CD4-positive, alpha-beta T cell treated with Interferon gamma for 1 hour (primary cell): ENCODE measurements around the gene STARD7.

Source experiments
- DNase-seq: peaks from one replicate; pipeline ENCODE4 v3.0.0-alpha.2; 2020

Gene STARD7

DNA sequence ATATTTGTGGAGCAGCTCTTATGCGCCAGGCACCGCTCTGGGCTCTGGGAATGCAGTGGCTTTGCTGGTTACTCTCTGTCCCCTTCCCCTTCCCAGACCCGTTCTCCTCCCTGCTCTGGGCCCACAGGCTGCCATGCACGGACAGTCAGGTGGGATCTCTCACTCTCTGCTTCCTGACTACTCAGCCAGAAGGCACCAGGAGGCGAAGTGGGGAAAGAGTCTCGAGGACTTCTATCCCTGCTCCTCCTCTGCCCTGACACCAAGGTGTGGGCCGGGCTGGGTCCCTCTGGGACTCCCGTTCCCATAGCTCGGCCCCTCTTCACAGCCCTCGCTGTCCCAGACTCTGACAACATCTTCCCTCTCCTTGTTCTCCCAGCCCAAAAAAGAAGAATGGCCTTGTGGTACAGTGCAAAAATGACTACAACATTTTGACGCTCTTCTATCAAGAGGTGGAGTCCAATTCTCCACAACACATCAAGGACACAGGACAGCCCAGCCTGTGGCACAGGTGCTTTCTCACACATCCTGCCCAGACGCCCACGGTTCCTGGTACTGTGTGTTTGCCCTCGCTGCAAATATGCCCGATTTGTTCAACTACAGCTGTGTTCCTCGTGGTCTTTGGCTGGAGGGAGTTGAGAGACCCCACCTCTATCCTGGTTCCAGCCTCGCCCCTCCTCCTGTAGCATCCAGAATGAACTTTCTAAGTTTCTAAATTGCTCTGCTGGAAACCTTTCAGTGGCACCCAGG lies 49.4 kb downstream of the STARD7 start:
- DNase-seq: no peak

DNA sequence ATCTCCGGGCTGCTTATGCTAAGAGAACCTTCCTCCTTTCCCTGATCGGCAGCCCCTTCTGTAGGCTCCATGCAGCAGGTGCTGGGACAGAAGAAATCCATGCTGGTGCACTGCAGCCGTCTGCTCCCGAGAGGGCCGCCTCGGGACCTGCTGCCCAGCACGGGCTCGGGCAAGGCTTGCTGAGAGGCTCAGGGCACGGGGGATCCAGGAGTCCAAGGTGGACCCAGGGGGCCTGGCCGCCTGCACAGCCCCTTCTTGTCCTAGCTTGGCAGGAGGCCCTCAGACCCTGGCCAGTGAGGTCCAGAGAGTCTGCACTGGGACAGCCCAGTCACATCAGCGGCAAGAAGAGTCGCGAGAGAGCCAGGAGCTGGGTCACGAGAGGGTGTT lies 50.1 kb downstream of the STARD7 start:
- no peak for DNase-seq

DNA sequence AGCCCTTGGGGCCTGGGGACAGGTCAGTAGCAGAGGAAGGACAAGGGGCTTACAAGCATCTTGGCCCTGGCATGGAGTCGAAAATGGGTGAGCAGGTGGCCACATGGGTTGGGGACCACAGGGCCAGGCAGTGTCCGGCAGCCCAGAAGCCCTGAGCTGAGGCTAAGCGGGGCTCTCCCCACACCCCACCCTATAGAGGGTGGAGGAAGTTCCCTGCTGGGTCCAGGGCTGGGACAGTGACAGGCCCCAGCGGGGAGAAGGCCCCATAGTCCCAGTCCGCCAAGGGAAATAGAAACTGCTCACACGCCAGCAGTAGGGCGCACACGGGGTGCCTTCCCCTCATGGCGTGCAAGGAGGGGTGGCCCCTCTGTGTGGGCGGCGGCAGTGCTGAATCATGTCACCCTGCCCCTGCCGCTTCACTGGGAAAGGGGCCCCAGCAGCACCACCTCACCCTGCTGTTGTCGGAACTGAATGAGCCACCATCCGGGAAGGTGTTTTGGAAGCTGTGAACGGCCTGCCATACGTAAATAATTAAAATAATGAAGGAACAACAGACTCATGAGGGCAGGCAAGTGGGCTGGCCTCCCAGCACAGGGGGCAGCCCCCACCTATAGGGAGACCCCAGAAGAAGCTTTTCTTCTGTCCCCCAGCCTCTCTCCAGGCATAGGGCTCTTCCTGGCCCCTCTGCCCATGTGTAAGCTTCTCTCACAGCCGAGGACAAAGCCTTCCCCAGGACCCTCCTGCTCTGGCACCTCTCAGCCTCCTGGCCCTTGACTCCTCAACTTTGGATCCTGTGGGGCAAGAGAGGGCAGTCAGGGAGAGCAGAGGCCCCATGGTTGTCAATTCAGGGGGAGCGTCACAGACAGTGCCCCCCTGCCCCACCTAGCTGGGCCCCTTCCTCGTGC lies 50.7 kb downstream of the STARD7 start:
- DNase-seq: peak; percentile 73

DNA sequence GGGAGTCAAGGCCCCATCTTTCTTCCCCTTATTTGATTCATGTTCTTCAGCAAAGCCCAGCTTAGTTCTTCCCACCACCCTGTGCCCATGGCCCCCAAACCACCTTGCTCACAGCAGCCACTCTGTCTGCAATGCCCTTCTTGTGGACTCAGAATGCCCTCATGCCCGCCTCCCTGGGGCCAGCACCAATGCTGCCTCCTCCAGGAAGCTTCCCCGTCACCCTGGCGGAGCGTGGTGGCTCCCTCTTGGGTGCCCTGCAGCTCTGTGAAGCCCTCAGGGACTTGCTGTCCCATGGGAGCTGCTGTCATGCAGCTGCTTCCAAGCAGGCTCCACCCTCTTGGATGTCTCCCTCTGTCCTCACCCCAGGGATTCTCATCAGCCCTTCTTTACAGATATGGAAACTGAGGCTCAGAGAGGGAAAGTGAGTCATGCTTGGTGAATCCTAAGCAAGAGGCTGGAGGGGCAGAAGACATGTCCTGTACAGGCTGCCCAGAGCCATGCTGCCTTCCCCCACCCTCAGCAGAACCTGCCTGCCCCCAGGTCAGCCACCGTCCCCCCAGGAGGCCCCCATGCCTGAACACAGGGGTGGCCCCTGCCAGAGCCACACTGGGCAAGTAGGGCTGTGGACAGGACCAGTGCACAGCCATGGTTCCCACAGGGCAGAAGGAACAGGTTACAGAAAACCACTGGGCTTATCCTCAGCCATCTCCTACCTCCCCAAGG lies 51.5 kb downstream of the STARD7 start:
- peak; percentile 36 for DNase-seq

DNA sequence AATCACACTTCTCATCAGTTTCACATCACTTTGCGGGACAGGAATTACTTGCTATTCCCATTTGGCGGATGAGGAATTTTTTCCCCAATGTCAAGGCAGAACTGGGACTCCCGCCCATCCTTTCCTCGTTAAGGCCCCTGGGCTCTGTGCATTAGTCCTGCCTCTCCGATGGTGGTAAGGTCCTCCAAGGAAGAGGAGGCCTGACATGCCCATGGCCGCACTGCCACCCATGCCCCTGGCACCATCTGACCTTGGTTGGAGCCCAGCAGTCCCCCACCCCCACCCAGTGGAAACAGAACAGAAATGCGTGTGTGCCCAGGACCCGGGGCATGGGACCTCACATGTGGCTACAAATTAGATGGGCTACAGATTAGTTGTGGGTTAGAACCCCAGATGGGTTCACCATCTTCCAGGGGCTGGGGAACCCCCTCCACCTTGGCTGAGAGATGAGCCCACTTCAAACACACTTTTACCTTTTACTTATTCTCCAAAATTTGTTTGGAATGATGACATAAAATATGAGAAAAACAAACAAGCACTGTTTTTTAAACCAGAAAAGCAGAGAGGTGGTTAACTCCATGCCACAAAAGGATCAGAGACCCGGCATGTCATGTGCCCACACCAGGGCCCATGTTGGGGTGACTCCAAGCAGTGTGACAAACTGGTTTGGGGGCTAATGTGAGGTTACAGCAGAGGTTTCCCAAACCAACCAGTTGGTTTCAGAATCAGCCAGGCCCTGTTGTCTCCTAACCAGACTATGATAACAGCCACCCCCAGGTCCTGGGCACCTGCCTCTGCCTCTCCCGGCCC lies 52.4 kb downstream of the STARD7 start:
- DNase-seq: peak; percentile 28

DNA sequence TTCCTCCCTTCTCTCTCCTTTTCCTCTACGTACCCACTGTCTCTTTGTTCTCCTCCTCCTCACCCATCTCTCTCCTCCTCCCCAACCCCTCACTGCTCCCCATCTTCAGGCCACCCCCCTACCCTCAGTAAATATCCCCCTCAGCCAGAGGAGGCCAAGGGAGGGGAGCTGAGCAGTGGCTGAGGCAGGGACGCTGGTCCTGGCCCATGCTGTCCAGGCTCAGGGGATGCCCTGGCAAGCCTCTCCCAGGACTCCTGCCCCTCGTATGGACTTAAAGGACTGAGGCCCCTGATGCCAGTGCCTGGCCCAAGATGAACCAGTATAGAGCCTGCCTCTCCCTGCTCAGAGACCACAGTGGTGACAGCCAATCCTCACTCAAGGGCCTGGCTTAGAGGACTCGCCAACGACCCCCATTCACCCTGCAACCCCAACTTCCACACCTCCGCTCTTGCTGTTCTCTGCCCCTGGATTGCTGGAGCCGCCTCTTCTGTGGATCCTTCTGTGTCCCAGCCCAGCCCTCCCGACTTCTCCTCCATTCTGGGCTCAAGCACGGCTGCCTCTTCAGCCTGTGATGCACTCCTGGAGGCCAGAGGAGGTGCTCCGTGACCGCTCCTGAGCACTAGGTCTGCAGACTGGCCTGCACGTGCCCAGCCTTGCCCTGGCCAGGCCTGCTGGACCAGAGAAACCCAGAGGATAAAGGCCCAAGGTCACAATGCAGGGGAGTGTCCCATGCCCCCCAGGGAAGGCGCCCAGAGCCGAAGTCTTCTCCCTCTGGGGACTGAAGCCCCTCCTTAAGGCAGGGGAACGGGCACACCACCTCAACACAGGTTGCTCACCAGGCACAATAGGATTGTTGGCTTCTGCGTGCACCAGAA lies 53.9 kb downstream of the STARD7 start:
- no peak for DNase-seq

DNA sequence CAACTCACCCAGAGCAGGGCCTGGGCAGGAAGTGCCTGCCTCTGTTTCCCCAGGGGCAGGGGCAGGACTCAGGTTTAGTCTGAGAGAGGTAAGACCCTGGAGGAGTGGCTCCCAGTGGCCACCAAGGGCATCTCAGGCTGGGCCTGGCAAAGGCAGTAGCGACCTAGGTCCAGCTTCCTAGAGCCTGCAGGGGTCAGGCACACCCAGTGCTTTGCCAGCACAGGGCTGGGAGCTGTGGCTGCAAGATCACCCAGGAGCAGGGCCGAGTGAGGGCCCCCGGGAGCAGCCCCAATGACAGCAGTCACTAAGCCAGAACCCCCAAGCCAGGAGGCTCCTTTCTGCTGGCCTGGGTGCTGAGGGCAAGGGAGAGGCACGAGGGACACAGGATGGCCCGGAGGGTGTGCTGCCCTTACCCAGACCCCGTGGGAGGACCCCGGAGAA lies 54.6 kb downstream of the STARD7 start:
- no peak for DNase-seq

DNA sequence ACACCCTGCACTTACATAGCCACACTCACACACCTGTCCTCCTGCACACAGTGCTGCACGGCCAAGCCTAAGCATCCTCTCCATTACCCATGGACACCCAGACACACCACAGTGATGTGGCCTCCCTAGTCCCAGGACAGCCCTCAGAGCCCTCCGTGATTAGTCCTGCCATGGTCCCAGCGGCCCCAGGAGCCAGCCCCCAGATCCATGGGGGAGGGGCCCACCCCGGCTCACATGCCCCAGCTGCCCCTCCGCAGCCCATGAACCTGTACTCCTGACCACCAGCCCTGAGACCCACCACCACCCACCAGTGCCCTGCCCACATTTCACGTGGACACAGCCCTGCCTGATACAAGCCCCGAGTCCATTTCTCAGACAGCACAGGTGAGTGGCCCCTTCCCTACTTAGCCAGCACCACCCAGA lies 55.3 kb downstream of the STARD7 start:
- no peak for DNase-seq

DNA sequence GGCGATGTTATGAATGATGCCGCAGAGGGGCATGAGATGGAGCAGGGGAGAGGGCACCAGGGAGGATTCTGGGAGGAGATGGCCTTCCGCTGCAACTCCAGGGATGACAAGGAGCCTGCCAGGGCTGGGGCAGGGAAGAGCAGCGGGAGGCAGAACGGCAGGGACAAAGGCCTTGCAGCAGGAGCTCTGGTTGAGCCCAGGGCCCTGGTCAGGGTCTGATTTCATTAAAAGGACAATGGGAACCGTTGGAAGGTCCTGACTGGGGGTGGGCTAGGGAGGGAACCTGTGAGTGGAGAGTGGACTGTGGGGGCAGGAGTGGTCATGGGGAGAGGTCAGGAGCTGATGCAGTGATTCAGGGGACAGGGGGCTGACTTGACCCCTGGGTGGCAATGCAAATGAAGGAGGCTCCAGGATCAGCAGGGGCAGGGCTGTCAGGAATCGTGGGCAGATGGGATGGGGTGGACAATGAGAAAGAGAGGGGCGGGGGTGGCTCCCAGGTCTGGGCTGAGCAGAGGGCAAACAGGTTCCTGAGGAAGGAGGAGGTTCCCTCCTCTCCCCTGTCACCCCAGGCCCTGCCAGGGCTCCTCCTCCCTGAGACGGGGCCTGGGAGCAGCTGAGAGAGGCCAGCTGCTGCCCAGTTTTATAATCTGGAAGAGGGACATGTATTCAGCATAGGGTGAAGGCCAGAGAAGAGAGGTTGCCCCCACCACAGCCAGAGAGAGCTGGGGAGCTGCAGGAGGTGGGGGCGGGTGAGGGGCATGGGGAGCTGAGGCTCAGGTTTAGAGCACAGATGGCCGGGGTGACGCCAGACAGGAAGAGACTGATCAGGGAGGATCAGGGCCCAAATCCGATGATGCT lies 56.1 kb downstream of the STARD7 start:
- DNase-seq: no peak

DNA sequence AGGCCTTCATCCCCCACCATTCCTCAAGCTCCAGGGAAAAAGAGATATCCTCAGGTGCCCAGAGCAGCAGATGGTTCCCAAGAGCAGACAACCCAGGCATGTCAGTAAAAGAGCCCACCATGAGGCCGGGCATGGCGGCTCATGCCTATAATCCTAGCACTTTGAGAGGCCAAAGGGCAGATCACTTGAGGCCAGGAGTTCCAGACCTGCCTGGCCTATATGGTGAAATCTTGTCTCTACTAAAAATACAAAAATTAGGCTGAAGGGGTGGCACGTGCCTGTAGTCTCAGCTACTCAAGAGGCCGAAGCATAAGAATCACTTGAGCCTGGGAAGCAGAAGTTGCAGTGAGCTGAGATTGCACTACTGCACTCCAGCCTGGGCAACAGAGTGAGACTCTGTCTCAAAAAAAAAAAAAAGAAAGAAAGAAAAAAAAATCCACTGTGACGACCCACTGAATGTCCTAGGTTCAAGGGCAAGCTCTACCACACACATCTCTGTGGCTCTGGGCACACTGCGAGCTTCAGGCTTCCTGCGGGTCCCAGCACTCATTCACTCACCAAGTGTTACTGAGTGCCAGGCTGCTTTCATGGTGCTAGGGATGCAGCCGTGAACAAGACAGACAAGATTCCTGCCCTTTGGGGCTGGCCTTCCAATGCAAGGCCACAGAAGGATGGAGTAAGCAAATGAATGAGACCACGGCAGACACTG lies 56.9 kb downstream of the STARD7 start:
- no peak for DNase-seq

DNA sequence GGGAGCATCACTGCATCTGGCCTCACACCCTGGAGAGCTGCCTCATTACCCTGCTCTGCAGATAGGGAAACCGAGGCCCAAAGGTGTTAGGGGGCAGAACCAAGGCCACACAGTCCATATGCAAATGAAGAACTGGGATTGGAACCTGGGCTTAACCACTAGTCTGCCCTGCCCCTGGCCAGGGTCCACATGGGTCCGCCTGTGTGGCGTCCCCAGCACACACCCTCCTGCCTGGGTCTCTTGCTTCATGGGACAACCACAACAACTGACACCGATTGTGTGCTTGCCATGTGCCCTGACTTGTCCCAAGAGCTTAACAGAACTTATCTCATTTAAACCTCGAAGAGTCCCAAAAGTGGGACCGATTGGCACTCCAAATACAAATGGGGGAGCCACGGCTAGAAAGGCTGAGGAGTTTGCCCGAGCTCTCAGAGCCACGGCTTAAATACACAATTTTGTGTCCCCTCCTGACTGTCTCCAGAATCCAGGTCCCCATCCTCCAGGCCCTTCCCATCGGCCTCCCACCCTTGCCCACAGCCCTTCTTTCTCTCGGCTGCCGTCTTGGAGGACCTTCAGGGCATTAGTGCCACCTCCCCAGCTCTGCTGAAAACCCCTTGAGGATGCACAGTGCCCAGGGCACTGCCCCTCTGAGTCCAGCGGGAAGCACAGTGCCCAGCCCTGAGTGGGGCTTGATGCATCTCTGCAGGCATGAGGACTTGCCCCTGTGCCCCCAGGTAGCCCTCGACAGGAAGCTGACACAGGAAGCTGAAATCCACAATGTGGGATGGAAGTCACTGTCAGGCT lies 57.6 kb downstream of the STARD7 start:
- DNase-seq: no peak

DNA sequence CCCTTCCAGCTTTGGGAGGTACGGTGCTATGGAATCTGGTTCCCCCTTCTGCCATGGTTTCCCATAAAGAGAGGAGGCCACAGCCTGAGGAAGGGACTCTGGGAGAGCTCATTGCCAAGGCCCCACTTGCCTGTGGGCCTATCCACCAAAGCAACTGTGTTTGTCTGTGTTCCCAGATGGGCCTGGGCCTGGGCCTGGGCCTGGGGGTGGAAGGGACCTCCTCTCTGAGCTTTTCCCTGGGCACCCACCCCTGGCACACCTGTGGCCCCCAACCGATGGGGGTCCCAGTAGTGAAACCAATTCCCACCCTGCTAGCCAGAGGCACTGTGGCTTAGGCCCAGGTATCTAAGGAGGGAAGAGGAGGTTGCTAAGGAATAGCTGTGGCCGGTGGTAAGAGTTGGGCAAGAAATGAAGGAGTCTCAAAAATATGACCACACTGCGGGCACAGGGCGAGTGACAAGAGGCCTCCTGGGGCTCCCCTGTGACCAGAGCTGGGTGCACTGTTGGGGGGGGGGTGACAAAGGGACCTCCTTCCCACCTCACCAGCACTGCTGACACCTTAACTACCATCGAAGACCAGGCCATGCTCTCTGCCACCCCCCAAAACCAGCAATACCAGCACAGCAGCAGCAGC lies 58.5 kb downstream of the STARD7 start:
- DNase-seq: no peak

DNA sequence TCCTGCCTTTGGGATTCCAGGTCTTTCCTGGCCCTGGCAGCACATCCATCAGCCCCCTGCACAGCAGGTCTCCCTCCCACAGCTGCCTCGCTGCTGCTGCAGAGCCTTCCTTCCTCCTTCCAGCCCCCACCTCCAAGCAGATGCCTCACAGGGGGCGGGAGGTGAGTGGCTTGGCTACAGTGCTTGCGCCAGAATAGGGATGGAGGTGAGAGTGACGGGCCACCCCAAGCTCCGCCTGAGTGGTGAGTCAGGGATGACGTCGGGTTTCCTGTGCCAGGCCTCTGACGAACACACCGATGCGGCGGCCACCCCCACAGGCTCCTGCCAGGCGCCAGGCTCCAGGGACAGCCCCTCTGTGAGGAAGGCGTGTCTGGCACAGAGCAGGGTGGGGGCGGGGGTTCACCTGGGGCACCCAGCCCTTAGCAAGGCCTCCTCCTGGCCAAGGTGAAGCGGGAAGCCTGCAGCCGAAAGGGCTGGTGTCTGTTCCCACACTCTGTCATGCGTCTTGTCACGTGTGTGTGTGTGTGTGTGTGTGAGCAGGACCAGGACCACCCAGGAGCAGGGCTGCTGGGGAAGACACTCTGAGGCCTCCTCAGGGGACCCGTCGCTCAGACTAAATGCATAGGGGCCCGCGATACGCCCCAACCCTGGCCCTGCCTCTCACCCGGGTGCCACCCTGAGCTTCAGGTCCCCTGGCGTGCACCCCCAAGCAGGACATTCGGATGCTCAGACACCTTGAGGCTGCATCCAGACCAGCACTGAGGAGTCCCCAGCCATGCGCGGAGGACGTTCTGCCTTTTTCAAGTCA lies 60.0 kb downstream of the STARD7 start:
- peak; percentile 99 for DNase-seq

DNA sequence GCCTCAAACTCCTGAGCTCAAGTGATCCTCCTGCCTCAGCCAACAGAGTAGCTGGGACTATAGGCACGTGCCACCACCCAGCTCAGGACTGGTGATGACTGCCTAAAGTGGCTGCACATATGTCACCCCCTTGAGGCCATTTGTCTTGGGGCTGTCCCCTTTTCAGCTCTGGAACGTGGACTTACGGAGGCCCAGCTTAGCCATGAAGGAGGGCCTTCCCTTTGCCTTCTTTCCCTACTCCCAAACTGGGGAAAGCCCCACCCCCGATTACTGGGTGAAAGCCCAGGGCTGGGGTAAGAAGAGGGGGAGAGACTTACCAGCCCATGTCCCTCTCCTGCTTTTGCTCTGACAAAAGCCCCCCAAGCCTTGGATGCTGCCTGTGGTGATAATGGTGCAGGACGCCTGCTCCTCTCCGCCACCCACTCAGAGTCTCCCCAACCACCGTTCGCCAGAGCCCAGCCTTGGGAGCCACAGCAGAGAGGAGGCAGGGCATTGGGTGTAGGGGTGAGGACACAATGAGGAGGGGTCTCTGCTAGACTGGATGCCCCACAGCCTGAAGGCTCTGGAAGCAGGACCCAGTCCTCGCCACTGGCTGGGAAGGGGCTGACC lies 60.9 kb downstream of the STARD7 start:
- DNase-seq: no peak

DNA sequence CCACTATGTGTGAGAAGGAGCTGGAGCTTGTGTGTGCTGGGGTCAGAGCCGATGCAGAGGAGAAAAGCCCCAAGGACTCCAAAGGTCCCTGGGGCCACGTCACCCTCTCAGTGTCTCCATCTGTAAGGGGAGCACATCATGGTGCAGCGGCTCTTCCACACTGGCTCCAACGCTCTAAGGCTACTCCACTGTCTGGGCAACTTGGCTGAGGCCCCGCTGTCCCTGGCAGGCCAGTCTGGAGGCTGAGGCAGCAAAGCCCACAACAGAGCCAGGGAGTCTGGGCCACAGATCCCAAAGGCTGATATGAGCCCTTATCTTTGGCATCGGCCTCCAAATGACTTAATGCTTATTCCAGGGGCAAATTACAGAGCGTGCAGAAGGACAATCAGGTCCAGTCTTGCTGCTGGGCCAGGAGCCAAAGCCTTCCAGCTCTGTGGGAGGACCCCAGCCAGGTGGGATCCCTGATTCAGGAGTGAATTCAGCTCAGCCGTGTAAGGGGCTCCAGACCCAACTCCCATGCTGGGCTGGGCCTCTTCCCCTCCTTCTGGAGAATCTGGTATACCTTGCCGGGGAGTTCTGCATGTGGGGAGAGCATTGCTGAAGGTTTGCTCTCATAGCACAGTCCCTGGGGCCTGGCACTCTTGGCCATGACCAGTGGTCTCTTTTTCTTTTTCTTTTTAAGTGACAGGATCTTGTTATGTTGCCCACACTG lies 61.6 kb downstream of the STARD7 start:
- DNase-seq: no peak

DNA sequence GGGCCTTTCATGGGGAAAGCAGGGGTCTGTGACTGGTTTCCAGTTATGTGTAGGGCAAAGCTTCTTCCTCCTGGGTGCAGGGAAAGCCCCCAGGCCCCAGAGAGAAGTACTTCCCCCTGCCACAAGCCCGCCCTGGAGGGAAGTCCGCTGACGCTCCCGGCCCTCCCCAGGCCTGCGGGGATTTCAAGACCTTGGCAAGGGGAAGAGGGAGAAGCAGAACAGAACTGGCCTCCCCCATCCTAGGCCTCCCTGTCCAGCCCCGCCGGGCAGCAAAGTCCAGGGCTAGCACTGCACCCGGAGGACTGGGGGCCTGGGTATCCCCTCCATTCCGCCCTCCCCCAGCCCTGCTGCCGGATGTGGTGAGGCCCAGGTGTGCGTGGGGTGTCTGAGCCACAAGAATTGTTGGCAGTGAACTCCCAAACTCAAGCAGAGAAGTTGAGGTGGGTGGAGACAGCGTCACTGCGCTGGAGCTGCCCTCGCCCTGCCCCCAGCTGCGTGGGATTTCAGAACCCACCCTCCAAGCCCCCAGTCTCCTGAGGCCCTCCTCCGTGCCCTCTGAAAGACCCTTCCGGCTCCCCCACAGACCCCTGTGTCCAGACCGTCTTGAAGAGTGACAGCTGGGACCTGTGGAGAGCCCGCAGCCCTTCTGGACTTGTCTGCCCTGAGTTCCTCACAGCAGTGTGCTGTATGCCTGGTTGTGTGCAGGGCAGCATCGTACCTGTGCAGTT lies 62.3 kb downstream of the STARD7 start:
- DNase-seq: peak; percentile 92
